Measurements from ENCODE around the gene RFXANK. TPM values are rescaled to one million over a fixed set of nuclear protein-coding genes. Genes with fewer than 3 reads are reported as not detected.
"Not testable (repeated sequence)": the region's sequence is repeated elsewhere in the genome, so short reads cannot be mapped to it uniquely, and the experiment has no call there.

Gene RFXANK
- total RNA-seq, 2 donors from 2014 or later: 88.9 to 95.8 TPM

DNA sequence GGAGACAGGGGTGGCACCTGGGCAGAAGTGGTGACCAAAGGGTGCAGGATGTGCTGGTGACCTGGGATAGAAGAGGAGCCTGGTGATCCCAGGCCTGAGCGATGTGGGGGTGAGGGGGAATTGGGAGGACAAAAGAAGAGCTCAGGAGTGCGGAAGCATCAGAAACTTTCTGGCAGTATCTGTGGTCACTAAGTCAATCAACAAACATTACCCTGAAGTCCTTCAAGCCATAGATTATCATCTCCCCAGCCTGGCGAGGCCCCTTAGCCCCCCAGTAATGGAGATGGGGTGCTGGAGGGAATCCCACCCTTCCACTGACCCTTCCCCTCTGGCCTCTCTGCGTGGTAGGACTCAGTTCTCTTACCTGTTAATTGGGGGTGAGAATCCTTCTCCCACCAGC is 32.5 kb upstream of the RFXANK start:
- H3K4me3 Mint-ChIP-seq: no peak overlapping the region
- peaks cover 13% of the 10 kb centered on the region for H3K36me3 Mint-ChIP-seq (ENCODE audit: low read depth)
- no peaks in the 10 kb centered on the region for H3K27me3 Mint-ChIP-seq

GRCh38 chr19:19160461-19161035 is 31.5 kb upstream of the RFXANK start:
- H3K4me3 Mint-ChIP-seq: no peak overlapping the region
- no peaks in the 10 kb centered on the region for H3K9me3 Mint-ChIP-seq
- no peak overlapping the region for H3K27ac Mint-ChIP-seq
- no peaks in the 10 kb centered on the region for H3K27me3 Mint-ChIP-seq
- peaks cover 13% of the 10 kb centered on the region for H3K36me3 Mint-ChIP-seq (ENCODE audit: low read depth)
- no peaks in the 10 kb centered on the region for H3K4me1 Mint-ChIP-seq
- no peak for ATAC-seq (replicated peaks)

More for the DNA sequence above, 32.5 kb upstream of the RFXANK start:
- no peak for ATAC-seq (replicated peaks)
- no peaks in the 10 kb centered on the region for H3K9me3 Mint-ChIP-seq
- H3K4me1 Mint-ChIP-seq: no peaks in the 10 kb centered on the region
- no peak overlapping the region for H3K27ac Mint-ChIP-seq

GRCh38 chr19:19162495-19162894 is 29.6 kb upstream of the RFXANK start:
- H3K9me3 Mint-ChIP-seq: no peaks in the 10 kb centered on the region
- no peaks in the 10 kb centered on the region for H3K27me3 Mint-ChIP-seq
- H3K36me3 Mint-ChIP-seq (ENCODE audit: low read depth): peaks cover under 1% of the 10 kb centered on the region
- H3K4me3 Mint-ChIP-seq: no peak overlapping the region
- ATAC-seq (replicated peaks): no peak
- no peaks in the 10 kb centered on the region for H3K4me1 Mint-ChIP-seq
- H3K27ac Mint-ChIP-seq: no peak overlapping the region

DNA sequence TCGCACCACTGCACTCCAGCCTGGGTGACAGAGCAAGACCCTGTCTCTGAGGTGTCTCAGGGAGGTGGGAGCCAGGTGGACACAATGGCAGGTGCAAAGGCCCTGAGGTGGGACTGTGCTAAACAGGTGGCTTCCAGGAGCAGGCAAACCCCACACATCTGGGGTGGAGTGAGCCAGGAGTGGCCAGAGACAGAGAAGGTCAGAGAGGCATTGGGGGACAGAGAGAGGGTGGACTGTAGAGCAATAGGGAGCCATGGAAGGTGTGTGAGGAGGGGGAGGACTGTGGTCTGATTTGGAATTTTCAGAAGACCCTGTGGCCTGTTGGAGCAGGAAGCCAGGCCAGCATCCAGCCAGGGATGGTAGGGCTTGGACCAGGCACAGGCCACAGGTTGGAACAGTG is 26.7 kb upstream of the RFXANK start:
- Mint-ChIP-seq H3K9me3 (no peaks in the 10 kb centered on the region), H3K27ac (no peak overlapping the region), H3K4me1 (peaks cover 6% of the 10 kb centered on the region), H3K4me3 (no peak overlapping the region), H3K27me3 (no peaks in the 10 kb centered on the region), H3K36me3 (ENCODE audit: low read depth) (no peaks in the 10 kb centered on the region)
- no peak for ATAC-seq (replicated peaks)

DNA sequence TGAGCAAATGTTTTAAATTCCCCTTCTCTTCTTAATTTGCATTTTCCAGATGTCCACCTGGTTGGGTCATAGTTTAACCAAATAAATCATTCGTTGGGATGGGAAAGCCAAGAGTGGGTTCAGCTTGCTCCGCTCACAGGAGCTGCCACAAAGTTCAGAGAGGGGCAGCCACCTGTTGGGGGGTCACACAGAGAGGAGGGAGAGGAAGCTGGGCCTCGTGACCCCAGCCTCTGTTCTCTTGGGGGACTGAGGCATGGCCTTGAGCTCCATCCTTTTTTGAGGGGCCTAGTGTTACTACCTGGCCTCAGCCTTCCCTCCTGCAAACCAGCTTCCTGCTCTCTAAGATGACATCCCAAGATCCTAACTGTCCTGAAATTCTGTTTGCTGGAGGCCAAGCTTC is 24.4 kb upstream of the RFXANK start:
- H3K27me3 Mint-ChIP-seq: no peaks in the 10 kb centered on the region
- ATAC-seq (replicated peaks): no peak
- peaks cover 12% of the 10 kb centered on the region for H3K4me1 Mint-ChIP-seq

GRCh38 chr19:19169236-19170052 is 22.6 kb upstream of the RFXANK start:
- Mint-ChIP-seq H3K27ac (no peak overlapping the region), H3K27me3 (no peaks in the 10 kb centered on the region), H3K9me3 (no peaks in the 10 kb centered on the region), H3K4me3 (peak overlapping the region; percentile 46), H3K4me1 (peaks cover 12% of the 10 kb centered on the region), H3K36me3 (ENCODE audit: low read depth) (no peaks in the 10 kb centered on the region)
- no peak for ATAC-seq (replicated peaks)

More for the DNA sequence above, 24.4 kb upstream of the RFXANK start:
- no peaks in the 10 kb centered on the region for H3K9me3 Mint-ChIP-seq
- H3K4me3 Mint-ChIP-seq: no peak overlapping the region
- H3K36me3 Mint-ChIP-seq (ENCODE audit: low read depth): no peaks in the 10 kb centered on the region
- no peak overlapping the region for H3K27ac Mint-ChIP-seq

DNA sequence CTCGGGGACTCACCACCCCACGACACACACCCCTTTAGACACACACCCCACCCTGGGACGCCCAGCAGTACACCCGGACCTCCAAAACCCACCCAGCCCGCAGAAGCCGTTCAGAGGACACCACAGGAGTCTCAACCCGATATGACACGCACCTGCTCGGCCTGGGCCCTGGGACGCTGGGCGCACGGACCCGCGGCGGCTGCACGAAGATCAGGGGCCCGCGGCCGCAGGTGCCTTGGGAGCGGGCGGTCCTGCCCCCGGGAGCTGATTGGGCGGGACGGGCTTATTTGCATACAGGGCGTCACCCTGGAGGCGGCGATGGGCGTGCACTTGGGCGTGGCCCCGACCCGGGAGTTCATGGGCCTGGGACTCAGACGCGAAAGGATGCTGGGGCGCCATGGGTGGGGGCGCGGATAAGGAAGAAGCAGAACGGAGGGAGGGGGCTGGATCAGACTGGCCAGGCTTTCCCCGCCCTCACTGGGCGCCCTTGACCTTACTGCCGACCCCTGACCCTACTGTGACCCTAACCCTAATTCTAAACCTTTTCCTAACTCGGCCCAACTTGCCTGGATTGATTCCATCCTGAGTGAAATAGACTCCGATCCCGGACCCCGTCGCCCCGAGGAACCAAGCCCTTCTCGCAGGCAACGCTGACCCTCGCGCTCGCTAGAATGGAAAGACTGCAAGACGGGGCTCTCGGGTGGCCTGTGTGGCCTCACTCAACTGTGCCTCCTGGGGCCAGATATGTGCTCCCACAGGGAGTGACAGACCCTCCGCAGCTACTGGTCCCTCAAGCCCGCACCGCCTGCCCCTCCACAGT is 21.8 kb upstream of the RFXANK start, which contains the start of gene MEF2B:
TSS of gene MEF2B (minus strand) at position 211 of the 820 bp plus-strand sequence. CDS start 19,528 bp downstream, outside the sequence.
- Mint-ChIP-seq H3K27me3 (no peaks in the 10 kb centered on the region), H3K4me1 (peaks cover 12% of the 10 kb centered on the region), H3K4me3 (peak within 1 kb of the TSS; percentile 46), H3K36me3 (ENCODE audit: low read depth) (no peaks in the 10 kb centered on the region), H3K27ac (no peak within 1 kb of the TSS), H3K9me3 (no peaks in the 10 kb centered on the region)
- peak; percentile 97 for ATAC-seq (replicated peaks)

DNA sequence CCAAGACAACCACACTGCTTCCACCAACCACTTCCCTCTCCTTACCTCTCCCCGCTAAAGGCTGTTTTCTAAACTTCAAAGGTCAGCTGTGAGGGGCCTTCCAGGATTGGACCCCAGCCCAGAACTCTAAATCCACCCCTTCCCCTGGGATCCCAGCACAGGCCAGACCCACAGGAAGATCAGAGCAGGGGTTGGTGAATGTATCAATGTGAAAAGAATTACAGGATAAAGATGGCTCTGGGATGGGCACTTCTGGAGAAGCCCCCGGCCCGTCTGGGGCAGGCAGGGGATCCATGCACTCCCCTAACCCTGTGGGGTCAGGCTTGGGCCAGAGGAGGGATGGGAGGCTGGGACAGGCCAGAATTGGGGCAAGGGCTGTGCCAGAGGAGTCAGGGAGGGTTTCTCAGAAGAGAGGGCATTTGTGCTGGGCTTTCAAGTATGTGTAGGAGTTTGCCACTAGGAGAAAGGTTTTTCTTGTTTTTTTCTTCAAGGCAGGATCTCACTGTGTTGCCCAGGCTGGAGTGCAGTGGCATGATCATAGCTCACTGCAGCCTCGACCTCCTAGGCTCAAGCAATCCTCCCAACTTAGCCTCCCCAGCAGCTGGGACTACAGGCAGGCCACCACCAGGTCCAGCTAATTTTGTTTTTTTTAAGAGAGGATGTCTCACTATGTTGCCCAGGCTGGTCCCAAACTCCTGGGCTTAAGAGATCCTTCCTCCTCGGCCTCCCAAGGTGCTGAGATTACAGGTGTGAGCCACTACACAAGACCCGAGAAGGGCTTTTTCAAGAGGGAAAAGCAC is 21.0 kb upstream of the RFXANK start:
- ATAC-seq (replicated peaks): no peak
- peaks cover 12% of the 10 kb centered on the region for H3K4me1 Mint-ChIP-seq
- H3K36me3 Mint-ChIP-seq (ENCODE audit: low read depth): peaks cover 3% of the 10 kb centered on the region
- peak overlapping the region; percentile 46 for H3K4me3 Mint-ChIP-seq
- H3K27ac Mint-ChIP-seq: no peak overlapping the region
- H3K9me3 Mint-ChIP-seq: no peaks in the 10 kb centered on the region
- no peaks in the 10 kb centered on the region for H3K27me3 Mint-ChIP-seq

- no peaks in the 10 kb centered on the region for H3K27me3 Mint-ChIP-seq
- no peak for ATAC-seq (replicated peaks)
- no peak overlapping the region for H3K27ac Mint-ChIP-seq
- H3K4me1 Mint-ChIP-seq: peaks cover 12% of the 10 kb centered on the region
- no peak overlapping the region for H3K4me3 Mint-ChIP-seq
- H3K9me3 Mint-ChIP-seq: no peaks in the 10 kb centered on the region
- peaks cover 8% of the 10 kb centered on the region for H3K36me3 Mint-ChIP-seq (ENCODE audit: low read depth)
Observed at GRCh38 chr19:19171821-19172532, 20.1 kb upstream of the RFXANK start.

DNA sequence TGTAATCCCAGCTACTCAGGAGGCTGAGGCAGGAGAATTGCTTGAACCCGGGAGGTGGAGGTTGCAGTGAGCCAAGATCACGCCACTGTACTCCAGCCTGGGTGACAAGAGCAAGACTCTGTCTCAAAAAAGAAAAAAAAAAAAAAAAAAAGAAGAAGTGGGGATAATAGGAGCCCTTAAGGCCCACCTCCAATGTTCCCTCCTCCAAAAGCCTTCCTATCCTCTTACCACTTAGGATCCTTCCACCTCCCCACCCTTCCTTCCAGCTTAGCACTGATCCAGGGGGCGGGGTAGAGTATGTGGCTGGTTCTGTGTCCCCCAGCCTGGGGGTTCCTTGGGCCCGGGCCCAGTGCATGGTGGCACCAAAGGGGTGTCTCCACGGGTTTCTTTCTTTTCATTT is 18.8 kb upstream of the RFXANK start:
- not testable (repeated sequence) for H3K4me3 Mint-ChIP-seq; H3K9me3 Mint-ChIP-seq; ATAC-seq (replicated peaks); H3K27ac Mint-ChIP-seq; H3K27me3 Mint-ChIP-seq
- peaks cover 12% of the 10 kb centered on the region for H3K36me3 Mint-ChIP-seq (ENCODE audit: low read depth)
- peaks cover 12% of the 10 kb centered on the region for H3K4me1 Mint-ChIP-seq

DNA sequence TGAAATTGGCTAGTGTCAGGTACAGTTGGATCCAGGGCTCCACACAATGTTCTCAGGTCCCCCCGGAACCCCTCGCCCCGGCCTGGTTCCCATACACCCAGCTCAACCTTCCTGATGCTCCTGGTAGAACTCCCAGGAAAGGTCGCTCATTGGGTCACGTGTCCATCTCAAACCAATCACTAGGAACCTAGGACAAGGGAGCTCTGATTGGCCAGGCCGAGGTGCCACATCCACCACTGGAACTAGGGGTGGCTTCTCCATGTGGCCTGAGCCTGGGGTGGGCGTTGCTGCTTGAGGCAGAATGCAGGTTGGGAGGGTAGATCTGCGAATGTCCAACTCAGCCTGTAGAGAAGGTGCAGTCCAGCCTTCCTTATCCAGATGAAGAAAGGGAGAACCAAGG is 15.1 kb upstream of the RFXANK start:
- no peak overlapping the region for H3K27ac Mint-ChIP-seq
- H3K27me3 Mint-ChIP-seq: no peaks in the 10 kb centered on the region
- ATAC-seq (replicated peaks): no peak
- no peak overlapping the region for H3K4me3 Mint-ChIP-seq
- peaks cover 23% of the 10 kb centered on the region for H3K36me3 Mint-ChIP-seq (ENCODE audit: low read depth)
- no peaks in the 10 kb centered on the region for H3K9me3 Mint-ChIP-seq
- no peaks in the 10 kb centered on the region for H3K4me1 Mint-ChIP-seq

GRCh38 chr19:19179548-19180441 is 12.3 kb upstream of the RFXANK start:
- Mint-ChIP-seq H3K36me3 (ENCODE audit: low read depth) (peaks cover 40% of the 10 kb centered on the region), H3K4me3 (no peak overlapping the region), H3K9me3 (no peaks in the 10 kb centered on the region), H3K27me3 (no peaks in the 10 kb centered on the region), H3K27ac (no peak overlapping the region), H3K4me1 (no peaks in the 10 kb centered on the region)
- peak; percentile 21 for ATAC-seq (replicated peaks)

Data from activated T-helper 17 cell treated with anti-CD3 and anti-CD28 coated beads, Interleukin-2, amount 50 U/mL, for 72 hours (primary cell).